Fibroblast of villous mesenchyme (primary cell): ENCODE measurements around the gene MEIS3. TPM values are rescaled to one million over a fixed set of nuclear protein-coding genes. Genes with fewer than 3 reads are reported as not detected.

Source experiments
- DNase-seq: peaks from one replicate; pipeline ENCODE4 v3.0.0-alpha.2; 2010; ENCODE audit warnings: low read depth
- H3K4me3 ChIP-seq: 2 replicates; pipeline ENCODE4 v1.5.1; 2011; ENCODE audit warnings: low read depth, mild to moderate bottlenecking, low read length
- CTCF ChIP-seq: IDR thresholded peaks from 2 replicates; pipeline ENCODE4 v1.5.1; 2012; ENCODE audit warnings: low read depth, mild to moderate bottlenecking, low read length; ENCODE audit not compliant: insufficient read depth
- total RNA-seq: library from RNA; depleted of rRNA; stranded (reverse); fragments of >200 nt; gene quantifications from 2 replicates; pipeline ENCODE4 v1.2.3, GENCODE V29; 2012

MEIS3 gene
- total RNA-seq, 1 donor: 38.0 TPM

- peak overlapping the region; percentile 44 for H3K4me3 ChIP-seq
- DNase-seq: peak; percentile 100
- no peak for TF ChIP-seq CTCF
These were observed 9.0 kb upstream of the MEIS3 start for GRCh38 chr19:47428177-47428894.

GRCh38 chr19:47427241-47428176, 8.2 kb upstream of the MEIS3 start:
- TF ChIP-seq CTCF: peak; percentile 93
- peak overlapping the region; percentile 18 for H3K4me3 ChIP-seq
- DNase-seq: peak; percentile 57

- TF ChIP-seq CTCF: no peak
- no peak overlapping the region for H3K4me3 ChIP-seq
- DNase-seq: no peak
These were observed 4.0 kb upstream of the MEIS3 start for GRCh38 chr19:47423203-47423882.

GRCh38 chr19:47422417-47423163, 3.3 kb upstream of the MEIS3 start:
- TF ChIP-seq CTCF: no peak
- DNase-seq: no peak
- H3K4me3 ChIP-seq: no peak overlapping the region

GRCh38 chr19:47421844-47422395, 2.6 kb upstream of the MEIS3 start:
- H3K4me3 ChIP-seq: no peak overlapping the region
- no peak for DNase-seq
- TF ChIP-seq CTCF: no peak

GRCh38 chr19:47421244-47421786, 2.0 kb upstream of the MEIS3 start:
- no peak for DNase-seq
- no peak for TF ChIP-seq CTCF
- H3K4me3 ChIP-seq: no peak overlapping the region
